GM18499 (cell line): ENCODE measurements around the gene DNAJC4.

Experiments
- ATAC-seq: cut with Tn5 transposase; IDR thresholded peaks from one replicate; pipeline ENCODE4 v1.9.1; 2021; ENCODE audit warnings: moderate number of reproducible peaks; ENCODE audit not compliant: insufficient read depth, unreplicated experiment

Gene DNAJC4

GRCh38 chr11:64208086-64208795 is 22.1 kb upstream of the DNAJC4 start:
- no peak for ATAC-seq

- ATAC-seq = no peak
Measured at GRCh38 chr11:64208796-64209562, 21.4 kb upstream of the DNAJC4 start.

- ATAC-seq = no peak
Measured at GRCh38 chr11:64209563-64209843, 20.8 kb upstream of the DNAJC4 start.

- no peak for ATAC-seq
Measured at GRCh38 chr11:64210301-64211020, 19.9 kb upstream of the DNAJC4 start.

GRCh38 chr11:64211181-64211872 is 19.0 kb upstream of the DNAJC4 start:
- ATAC-seq = no peak

GRCh38 chr11:64216879-64217278 is 13.5 kb upstream of the DNAJC4 start:
- no peak for ATAC-seq

GRCh38 chr11:64218628-64219353 is 11.6 kb upstream of the DNAJC4 start:
- ATAC-seq = no peak

- ATAC-seq = no peak
Measured at GRCh38 chr11:64219354-64219684, 11.0 kb upstream of the DNAJC4 start.

- ATAC-seq = no peak
Measured at GRCh38 chr11:64219755-64220154, 10.6 kb upstream of the DNAJC4 start.

GRCh38 chr11:64220271-64220670 is 10.1 kb upstream of the DNAJC4 start:
- ATAC-seq = no peak

- no peak for ATAC-seq
Measured at GRCh38 chr11:64220798-64221197, 9.6 kb upstream of the DNAJC4 start.

- ATAC-seq = no peak
Measured at GRCh38 chr11:64222651-64223000, 7.7 kb upstream of the DNAJC4 start.

- ATAC-seq = no peak
Measured at GRCh38 chr11:64223001-64223651, 7.2 kb upstream of the DNAJC4 start.

- ATAC-seq = no peak
Measured at GRCh38 chr11:64224151-64224890, 6.0 kb upstream of the DNAJC4 start.

GRCh38 chr11:64224891-64225607 is 5.3 kb upstream of the DNAJC4 start:
- no peak for ATAC-seq

GRCh38 chr11:64225608-64226506 is 4.5 kb upstream of the DNAJC4 start, which contains the start of the genes NUDT22 and TRPT1:
Gene NUDT22 (plus strand): TSS chr11:64226274. CDS start chr11:64226653, 379 bp downstream.
Gene TRPT1 (minus strand): TSS chr11:64226186. CDS start chr11:64225860, 326 bp downstream.
- ATAC-seq = no peak

GRCh38 chr11:64226507-64227051 is 3.8 kb upstream of the DNAJC4 start:
- ATAC-seq = no peak
